ENCODE results near the gene ARMC3. TPM values are rescaled to one million over a fixed set of nuclear protein-coding genes. Genes with fewer than 3 reads are reported as not detected.

Gene ARMC3
- total RNA-seq, 1 experiment from 2014 or later = not detected

GRCh38 chr10:22990443-22990842 is 62.6 kb downstream of the ARMC3 start:
- no peak for DNase-seq (ENCODE audit: low read depth)

GRCh38 chr10:22992075-22992474 is 64.2 kb downstream of the ARMC3 start:
- DNase-seq (ENCODE audit: low read depth) = no peak

GRCh38 chr10:22992621-22993020 is 64.8 kb downstream of the ARMC3 start:
- no peak for DNase-seq (ENCODE audit: low read depth)

GRCh38 chr10:22993314-22993713 is 65.5 kb downstream of the ARMC3 start:
- no peak for DNase-seq (ENCODE audit: low read depth)

- DNase-seq (ENCODE audit: low read depth) = peak; percentile 34
Measured at GRCh38 chr10:22997096-22997495, 69.2 kb downstream of the ARMC3 start.

GRCh38 chr10:22998091-22998490 is 70.2 kb downstream of the ARMC3 start:
- no peak for DNase-seq (ENCODE audit: low read depth)

- DNase-seq (ENCODE audit: low read depth) = no peak
Measured at GRCh38 chr10:22999942-23000341, 72.1 kb downstream of the ARMC3 start.

GRCh38 chr10:23001901-23002516 is 74.2 kb downstream of the ARMC3 start:
- no peak for DNase-seq (ENCODE audit: low read depth)

GRCh38 chr10:23005150-23005549 is 77.3 kb downstream of the ARMC3 start:
- no peak for DNase-seq (ENCODE audit: low read depth)

- DNase-seq (ENCODE audit: low read depth) = no peak
Measured at GRCh38 chr10:23013581-23014335, 85.9 kb downstream of the ARMC3 start.

- DNase-seq (ENCODE audit: low read depth) = no peak
Measured at GRCh38 chr10:23015021-23015707, 87.3 kb downstream of the ARMC3 start.

- DNase-seq (ENCODE audit: low read depth) = no peak
Measured at GRCh38 chr10:23016636-23017035, 88.8 kb downstream of the ARMC3 start.

GRCh38 chr10:23019633-23020032 is 91.8 kb downstream of the ARMC3 start:
- DNase-seq (ENCODE audit: low read depth) = no peak

GRCh38 chr10:23021430-23021829 is 93.6 kb downstream of the ARMC3 start:
- no peak for DNase-seq (ENCODE audit: low read depth)

GRCh38 chr10:23024002-23024401 is 96.1 kb downstream of the ARMC3 start:
- no peak for DNase-seq (ENCODE audit: low read depth)

- no peak for DNase-seq (ENCODE audit: low read depth)
Measured at GRCh38 chr10:23031318-23031717, 103.5 kb downstream of the ARMC3 start.

- no peak for DNase-seq (ENCODE audit: low read depth)
Measured at GRCh38 chr10:23034790-23035189, 106.9 kb downstream of the ARMC3 start.

GRCh38 chr10:23035569-23035968 is 107.7 kb downstream of the ARMC3 start:
- DNase-seq (ENCODE audit: low read depth) = peak; percentile 17

- DNase-seq (ENCODE audit: low read depth) = no peak
Measured at GRCh38 chr10:23037152-23037551, 109.3 kb downstream of the ARMC3 start.

- no peak for DNase-seq (ENCODE audit: low read depth)
Measured at GRCh38 chr10:23037561-23037960, 109.7 kb downstream of the ARMC3 start.

GRCh38 chr10:23038172-23038571 is 110.3 kb downstream of the ARMC3 start:
- DNase-seq (ENCODE audit: low read depth) = no peak

- no peak for DNase-seq (ENCODE audit: low read depth)
Measured at GRCh38 chr10:23040002-23040401, 112.1 kb downstream of the ARMC3 start.

- no peak for DNase-seq (ENCODE audit: low read depth)
Measured at GRCh38 chr10:23046027-23046426, 118.2 kb downstream of the ARMC3 start.

All from HT1080 (cell line).